OCI-LY3 (cell line): Measurements from ENCODE around the gene MRPL2.

Experiments
- EZH2phosphoT487 ChIP-seq: fragments of 200-600 bp; shearing (Covaris generic); IDR thresholded peaks from 2 replicates; pipeline ENCODE4 v1.6.1; 2018; ENCODE audit warnings: antibody characterized with exemption, mixed run types, low read depth
- TF ChIP-seq, protein P1 (sequence below): fragments of 200-600, 300-600 bp; sonication (generic); IDR thresholded peaks from 2 replicates; pipeline ENCODE4 v1.5.1; 2014; ENCODE audit warnings: antibody characterized with exemption, low read length, low read depth

GRCh38 chr6:43029120-43029519, 30.1 kb downstream of the MRPL2 start:
- TF ChIP-seq, protein P1, sequence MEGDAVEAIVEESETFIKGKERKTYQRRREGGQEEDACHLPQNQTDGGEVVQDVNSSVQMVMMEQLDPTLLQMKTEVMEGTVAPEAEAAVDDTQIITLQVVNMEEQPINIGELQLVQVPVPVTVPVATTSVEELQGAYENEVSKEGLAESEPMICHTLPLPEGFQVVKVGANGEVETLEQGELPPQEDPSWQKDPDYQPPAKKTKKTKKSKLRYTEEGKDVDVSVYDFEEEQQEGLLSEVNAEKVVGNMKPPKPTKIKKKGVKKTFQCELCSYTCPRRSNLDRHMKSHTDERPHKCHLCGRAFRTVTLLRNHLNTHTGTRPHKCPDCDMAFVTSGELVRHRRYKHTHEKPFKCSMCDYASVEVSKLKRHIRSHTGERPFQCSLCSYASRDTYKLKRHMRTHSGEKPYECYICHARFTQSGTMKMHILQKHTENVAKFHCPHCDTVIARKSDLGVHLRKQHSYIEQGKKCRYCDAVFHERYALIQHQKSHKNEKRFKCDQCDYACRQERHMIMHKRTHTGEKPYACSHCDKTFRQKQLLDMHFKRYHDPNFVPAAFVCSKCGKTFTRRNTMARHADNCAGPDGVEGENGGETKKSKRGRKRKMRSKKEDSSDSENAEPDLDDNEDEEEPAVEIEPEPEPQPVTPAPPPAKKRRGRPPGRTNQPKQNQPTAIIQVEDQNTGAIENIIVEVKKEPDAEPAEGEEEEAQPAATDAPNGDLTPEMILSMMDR: no peak
- no peak for TF ChIP-seq EZH2phosphoT487
